ENCODE results near the gene TMEM181. TPM values are rescaled to one million over a fixed set of nuclear protein-coding genes. Genes with fewer than 3 reads are reported as not detected.

TMEM181 gene
- polyA plus RNA-seq, 2 of the 4 experiments (the other 2 are of a cell fraction): 11.6 to 21.1 TPM

DNA sequence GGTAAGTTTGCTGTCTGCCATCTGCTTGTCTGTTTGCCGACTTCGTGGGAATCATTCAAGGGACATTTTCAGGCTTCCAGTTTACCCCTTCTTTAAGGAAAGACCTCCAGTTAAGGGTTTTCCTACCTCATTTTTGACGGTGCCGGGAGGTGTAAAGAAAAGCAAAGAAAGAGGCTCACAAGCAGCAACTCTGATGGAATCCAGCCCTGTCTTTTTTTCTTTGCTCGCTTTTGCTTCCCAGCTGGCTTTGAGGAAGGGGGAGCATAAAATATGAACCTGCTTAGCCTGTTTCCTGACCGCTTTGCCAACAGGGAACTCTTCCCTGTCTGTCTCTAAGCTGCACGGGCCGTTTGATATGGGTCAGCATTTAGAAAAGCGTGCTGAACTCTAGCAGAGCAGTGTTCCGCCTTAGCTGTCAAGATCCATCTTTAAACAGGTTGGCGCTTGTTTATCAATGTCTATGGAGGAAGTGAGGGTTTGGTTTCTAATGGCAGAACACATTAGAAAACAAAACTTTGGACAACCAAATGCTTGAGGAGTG lies 103.8 kb downstream of the TMEM181 start:
- Histone ChIP-seq H3K9me3 (no peaks in the 10 kb centered on the region), H3K27ac (no peak overlapping the region), H3K4me1 (no peaks in the 10 kb centered on the region), H3K4me2 (no peak overlapping the region), H3K4me3 (no peak overlapping the region)
- no peak for FAIRE-seq
- TF ChIP-seq GATA3 (IDR thresholded peaks at IDR 0.05; ENCODE audit: borderline replicate concordance) (no peak), KDM5A (IDR thresholded peaks at IDR 0.05) (no peak), KDM1A (IDR thresholded peaks at IDR 0.05; ENCODE audit: low read depth) (no peak), POLR2A (IDR thresholded peaks at IDR 0.05; ENCODE audit: low read length) (no peak), CEBPB (IDR thresholded peaks at IDR 0.05) (no peak), SREBF2 (IDR thresholded peaks at IDR 0.05) (no peak)
- TF ChIP-seq, protein P1, sequence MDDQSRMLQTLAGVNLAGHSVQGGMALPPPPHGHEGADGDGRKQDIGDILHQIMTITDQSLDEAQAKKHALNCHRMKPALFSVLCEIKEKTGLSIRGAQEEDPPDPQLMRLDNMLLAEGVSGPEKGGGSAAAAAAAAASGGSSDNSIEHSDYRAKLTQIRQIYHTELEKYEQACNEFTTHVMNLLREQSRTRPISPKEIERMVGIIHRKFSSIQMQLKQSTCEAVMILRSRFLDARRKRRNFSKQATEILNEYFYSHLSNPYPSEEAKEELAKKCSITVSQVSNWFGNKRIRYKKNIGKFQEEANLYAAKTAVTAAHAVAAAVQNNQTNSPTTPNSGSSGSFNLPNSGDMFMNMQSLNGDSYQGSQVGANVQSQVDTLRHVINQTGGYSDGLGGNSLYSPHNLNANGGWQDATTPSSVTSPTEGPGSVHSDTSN (IDR thresholded peaks at IDR 0.05): no peak
- ATAC-seq: no peak
- no peak for DNase-seq (ENCODE audit: low read depth in 1 of 2, low spot score in 1 of 2)
- ChIA-PET CTCF (interaction anchor here (1.2 kb wide), 1 partner anchor 13 kb away, joined by 3 read pairs; no protein-coding TSS in a partner anchor), POLR2A (no interaction called here)
- 75% methylated on average over 11 of the region's 11 CpGs for WGBS (ENCODE audit: missing lambda C conversion rate)

DNA sequence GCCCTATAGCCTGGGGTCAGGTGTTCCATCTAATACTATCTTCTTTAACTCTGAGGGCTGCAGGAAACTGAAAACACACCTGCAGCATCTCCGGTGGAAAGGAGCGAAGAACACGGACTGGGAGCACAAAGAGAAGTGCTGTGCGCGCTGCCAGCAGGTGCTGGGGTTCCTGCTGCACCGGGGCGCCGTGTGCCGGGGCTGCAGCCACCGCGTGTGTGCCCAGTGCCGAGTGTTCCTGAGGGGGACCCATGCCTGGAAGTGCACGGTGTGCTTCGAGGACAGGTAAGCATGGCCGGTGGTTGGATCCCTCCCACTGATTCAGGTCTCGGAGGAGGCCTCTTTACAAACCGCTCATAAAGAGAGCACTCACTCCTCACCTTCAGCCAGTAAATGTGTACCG lies 105.4 kb downstream of the TMEM181 start:
- Histone ChIP-seq H3K4me1 (no peaks in the 10 kb centered on the region), H3K4me2 (no peak overlapping the region), H3K27ac (no peak overlapping the region), H3K4me3 (no peak overlapping the region), H3K9me3 (no peaks in the 10 kb centered on the region)
- no peak for ATAC-seq
- no peak for DNase-seq (ENCODE audit: low read depth in 1 of 2, low spot score in 1 of 2)
- WGBS (ENCODE audit: missing lambda C conversion rate): 88% methylated on average over 16 of the region's 18 CpGs
- no peak for FAIRE-seq
- TF ChIP-seq MYC (IDR thresholded peaks at IDR 0.05; ENCODE audit: borderline replicate concordance, low read length): no peak
- TF ChIP-seq RCOR1 (IDR thresholded peaks at IDR 0.05; ENCODE audit: low read depth, low read length): no peak
- TF ChIP-seq CEBPB (IDR thresholded peaks at IDR 0.05): no peak
- TF ChIP-seq, protein P2, sequence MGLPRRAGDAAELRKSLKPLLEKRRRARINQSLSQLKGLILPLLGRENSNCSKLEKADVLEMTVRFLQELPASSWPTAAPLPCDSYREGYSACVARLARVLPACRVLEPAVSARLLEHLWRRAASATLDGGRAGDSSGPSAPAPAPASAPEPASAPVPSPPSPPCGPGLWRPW (IDR thresholded peaks at IDR 0.05): no peak
- TF ChIP-seq ZSCAN20 (CRISPR knock-in tag; IDR thresholded peaks at IDR 0.05): no peak
- no peak for TF ChIP-seq KDM1A (IDR thresholded peaks at IDR 0.05; ENCODE audit: low read depth)
- TF ChIP-seq TFCP2L1 (CRISPR knock-in tag; IDR thresholded peaks at IDR 0.05): no peak
- no peak for TF ChIP-seq FOSL2 (IDR thresholded peaks at IDR 0.05)
- TF ChIP-seq FOSL2 (CRISPR knock-in tag; IDR thresholded peaks at IDR 0.05): no peak
- TF ChIP-seq, protein P3, sequence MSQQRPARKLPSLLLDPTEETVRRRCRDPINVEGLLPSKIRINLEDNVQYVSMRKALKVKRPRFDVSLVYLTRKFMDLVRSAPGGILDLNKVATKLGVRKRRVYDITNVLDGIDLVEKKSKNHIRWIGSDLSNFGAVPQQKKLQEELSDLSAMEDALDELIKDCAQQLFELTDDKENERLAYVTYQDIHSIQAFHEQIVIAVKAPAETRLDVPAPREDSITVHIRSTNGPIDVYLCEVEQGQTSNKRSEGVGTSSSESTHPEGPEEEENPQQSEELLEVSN (IDR thresholded peaks at IDR 0.05; ENCODE audit: borderline replicate concordance, low read depth): no peak
- no peak for TF ChIP-seq POLR2A (IDR thresholded peaks at IDR 0.05; ENCODE audit: low read length)
- TF ChIP-seq, protein P1 (IDR thresholded peaks at IDR 0.05): no peak
- no peak for TF ChIP-seq BHLHE40 (IDR thresholded peaks at IDR 0.05; ENCODE audit: low read depth, low read length)
- TF ChIP-seq CHD2 (IDR thresholded peaks at IDR 0.05; ENCODE audit: low read length, partially characterized antibody): no peak
- no peak for TF ChIP-seq CBX2 (IDR thresholded peaks at IDR 0.05; ENCODE audit: borderline replicate concordance, low read depth)
- no peak for TF ChIP-seq PHF8 (IDR thresholded peaks at IDR 0.05; ENCODE audit: borderline replicate concordance, low read depth)
- CTCF ChIA-PET: interaction anchor here (1.1 kb wide), 1 partner anchor 26 kb away, joined by 5 read pairs; no protein-coding TSS in a partner anchor
- POLR2A ChIA-PET: no interaction called here

DNA sequence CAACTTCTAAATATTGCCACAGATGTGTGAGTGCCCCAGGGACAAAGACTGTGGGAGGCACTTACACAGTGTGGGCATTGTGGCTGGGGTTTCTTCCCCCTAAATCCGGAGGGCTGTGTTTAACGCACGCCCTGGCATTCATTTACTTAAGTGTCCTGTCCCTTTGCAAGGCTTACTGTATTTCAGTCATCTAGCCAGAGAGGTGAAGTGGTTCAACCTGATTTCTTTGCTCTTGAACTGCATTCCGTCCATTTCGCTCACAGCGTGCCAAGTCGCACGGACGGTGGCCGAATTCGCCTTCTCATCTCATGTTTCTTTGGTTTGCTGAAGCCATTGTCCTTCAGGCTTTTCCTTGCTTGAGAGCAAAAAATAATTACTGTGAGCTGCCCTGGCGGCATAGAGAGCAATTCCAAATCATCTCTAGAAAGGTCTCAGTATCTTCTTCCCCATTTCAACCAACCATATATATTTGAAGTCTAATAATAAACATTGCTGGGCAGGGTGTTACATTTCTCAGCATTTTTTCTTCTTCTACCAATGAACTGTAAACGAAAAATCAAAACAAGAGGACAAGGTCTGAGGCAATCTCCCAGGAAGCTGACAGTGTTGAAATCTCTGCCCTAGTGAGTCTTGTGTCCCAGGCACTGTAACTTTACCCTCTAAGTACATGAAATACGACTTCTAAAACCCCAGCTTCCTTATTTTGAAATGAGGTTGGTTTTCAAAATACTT lies 106.9 kb downstream of the TMEM181 start:
- ChIA-PET POLR2A (no interaction called here), CTCF (interaction anchor here (1.1 kb wide), 1 partner anchor 25 kb away, joined by 5 read pairs; no protein-coding TSS in a partner anchor)
- FAIRE-seq (no peak), DNase-seq (ENCODE audit: low read depth in 1 of 2, low spot score in 1 of 2) (no peak), ATAC-seq (no peak)
- TF ChIP-seq NPAS2 (CRISPR knock-in tag; IDR thresholded peaks at IDR 0.05; ENCODE audit: borderline replicate concordance) (no peak), JUN (IDR thresholded peaks at IDR 0.05) (no peak), KDM1A (IDR thresholded peaks at IDR 0.05; ENCODE audit: low read depth) (no peak)
- 71% methylated on average over 14 of the region's 14 CpGs for WGBS (ENCODE audit: missing lambda C conversion rate)
- no peak overlapping the region for H3K27ac ChIP-seq
- H3K9me3 ChIP-seq: no peaks in the 10 kb centered on the region
- H3K4me3 ChIP-seq: no peak overlapping the region
- no peaks in the 10 kb centered on the region for H3K4me1 ChIP-seq
- H3K4me2 ChIP-seq: no peak overlapping the region
